ENCODE data around the gene SSTR3.
"Not testable (repeated sequence)": the region's sequence is repeated elsewhere in the genome, so short reads cannot be mapped to it uniquely, and the experiment has no call there.

SSTR3 gene

GRCh38 chr22:37242395-37242918 lies 30.2 kb upstream of the SSTR3 start:
- DNase-seq = peak; percentile 91
- ATAC-seq = peak; percentile 84

- DNase-seq = peak; percentile 67
- no peak for ATAC-seq
Measured at GRCh38 chr22:37241351-37242142, 29.3 kb upstream of the SSTR3 start.

- peak; percentile 39 for DNase-seq
- no peak for ATAC-seq
Measured at GRCh38 chr22:37240941-37241320, 28.7 kb upstream of the SSTR3 start.

- DNase-seq (no peak), ATAC-seq (no peak)
Measured at GRCh38 chr22:37240240-37240940, 28.1 kb upstream of the SSTR3 start.

- no peak for DNase-seq
- no peak for ATAC-seq
Measured at GRCh38 chr22:37239336-37240239, 27.3 kb upstream of the SSTR3 start.

- ATAC-seq (no peak), DNase-seq (no peak)
Measured at GRCh38 chr22:37237371-37238268, 25.3 kb upstream of the SSTR3 start.

- DNase-seq (no peak), ATAC-seq (no peak)
Measured at GRCh38 chr22:37235897-37236607, 23.8 kb upstream of the SSTR3 start.

- DNase-seq = no peak
- ATAC-seq = no peak
Measured at GRCh38 chr22:37234736-37235711, 22.7 kb upstream of the SSTR3 start.

- peak; percentile 41 for DNase-seq
- no peak for ATAC-seq
Measured at GRCh38 chr22:37233751-37234631, 21.7 kb upstream of the SSTR3 start.

GRCh38 chr22:37233371-37233750 lies 21.1 kb upstream of the SSTR3 start:
- DNase-seq, ATAC-seq: not testable (repeated sequence)

GRCh38 chr22:37232140-37232998 lies 20.1 kb upstream of the SSTR3 start:
- no peak for ATAC-seq
- DNase-seq = peak; percentile 46

- ATAC-seq (peak; percentile 10), DNase-seq (peak; percentile 67)
Measured at GRCh38 chr22:37231406-37232139, 19.3 kb upstream of the SSTR3 start.

GRCh38 chr22:37230673-37231405 lies 18.6 kb upstream of the SSTR3 start:
- ATAC-seq (peak; percentile 38), DNase-seq (peak; percentile 85)

- peak; percentile 91 for DNase-seq
- peak; percentile 74 for ATAC-seq
Measured at GRCh38 chr22:37229805-37230672, 17.8 kb upstream of the SSTR3 start.
